Fibroblast of pulmonary artery (primary cell): ENCODE measurements around the gene JSRP1.

Source experiments
- DNase-seq: peaks from one replicate; pipeline ENCODE4 v3.0.0-alpha.2; 2010; ENCODE audit warnings: low read depth
- H3K4me3 ChIP-seq: replicated peaks from 2 replicates; pipeline ENCODE4 v1.5.1; 2011; ENCODE audit warnings: low read depth, mild to moderate bottlenecking, control low read depth, low read length, moderate library complexity
- CTCF ChIP-seq: IDR thresholded peaks from 2 replicates; pipeline ENCODE4 v1.5.1; 2011; ENCODE audit warnings: mild to moderate bottlenecking, control low read depth, low read length, inconsistent platforms; ENCODE audit errors: missing control alignments

Gene JSRP1

DNA sequence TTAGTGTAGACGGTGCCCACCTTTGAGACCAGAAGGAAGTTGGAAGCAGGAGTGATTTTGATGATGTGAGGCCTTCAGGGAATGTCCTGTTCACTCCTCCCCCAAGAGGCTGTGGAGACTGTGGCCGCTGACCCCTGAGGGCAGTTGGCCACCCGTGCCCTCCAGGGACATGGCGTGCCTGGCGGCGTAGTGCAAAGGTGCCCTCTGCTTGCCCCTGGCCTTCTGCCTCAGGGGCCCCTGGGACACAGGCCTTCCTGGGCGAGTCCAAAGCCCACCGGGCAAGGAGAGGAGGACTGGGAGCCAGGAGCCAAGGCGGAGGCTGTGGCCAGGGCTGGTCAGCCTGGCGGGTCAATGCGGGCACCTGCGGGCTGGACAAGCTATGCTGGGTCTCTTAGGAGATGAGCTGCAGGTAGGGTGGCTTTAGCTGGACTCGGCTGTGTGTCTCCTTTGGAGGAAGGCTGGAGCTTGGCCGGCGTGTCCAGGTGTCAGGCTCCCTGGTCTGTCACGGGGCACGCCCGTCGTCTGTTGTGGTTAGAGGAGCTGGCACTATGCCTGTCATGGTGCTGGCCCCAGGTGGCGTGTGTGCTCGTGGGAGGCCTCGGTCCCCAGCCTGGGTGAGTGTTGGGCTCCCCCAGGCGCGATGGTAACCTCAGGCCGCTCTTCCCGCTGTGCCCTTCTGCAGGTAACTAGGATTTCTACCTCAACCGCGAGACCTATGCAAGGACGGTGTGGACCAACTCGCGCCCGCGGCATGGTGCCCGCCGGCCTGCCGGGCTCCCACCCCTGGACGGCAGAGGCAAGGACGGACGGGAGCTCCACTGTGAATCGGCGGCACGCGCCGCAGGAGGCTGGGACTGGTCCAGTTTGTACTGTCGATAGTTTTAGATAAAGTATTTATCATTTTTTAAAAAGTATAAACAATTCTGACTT lies 26.8 kb downstream of the JSRP1 start:
- H3K4me3 ChIP-seq = no peak overlapping the region
- no peak for DNase-seq
- TF ChIP-seq CTCF = no peak

DNA sequence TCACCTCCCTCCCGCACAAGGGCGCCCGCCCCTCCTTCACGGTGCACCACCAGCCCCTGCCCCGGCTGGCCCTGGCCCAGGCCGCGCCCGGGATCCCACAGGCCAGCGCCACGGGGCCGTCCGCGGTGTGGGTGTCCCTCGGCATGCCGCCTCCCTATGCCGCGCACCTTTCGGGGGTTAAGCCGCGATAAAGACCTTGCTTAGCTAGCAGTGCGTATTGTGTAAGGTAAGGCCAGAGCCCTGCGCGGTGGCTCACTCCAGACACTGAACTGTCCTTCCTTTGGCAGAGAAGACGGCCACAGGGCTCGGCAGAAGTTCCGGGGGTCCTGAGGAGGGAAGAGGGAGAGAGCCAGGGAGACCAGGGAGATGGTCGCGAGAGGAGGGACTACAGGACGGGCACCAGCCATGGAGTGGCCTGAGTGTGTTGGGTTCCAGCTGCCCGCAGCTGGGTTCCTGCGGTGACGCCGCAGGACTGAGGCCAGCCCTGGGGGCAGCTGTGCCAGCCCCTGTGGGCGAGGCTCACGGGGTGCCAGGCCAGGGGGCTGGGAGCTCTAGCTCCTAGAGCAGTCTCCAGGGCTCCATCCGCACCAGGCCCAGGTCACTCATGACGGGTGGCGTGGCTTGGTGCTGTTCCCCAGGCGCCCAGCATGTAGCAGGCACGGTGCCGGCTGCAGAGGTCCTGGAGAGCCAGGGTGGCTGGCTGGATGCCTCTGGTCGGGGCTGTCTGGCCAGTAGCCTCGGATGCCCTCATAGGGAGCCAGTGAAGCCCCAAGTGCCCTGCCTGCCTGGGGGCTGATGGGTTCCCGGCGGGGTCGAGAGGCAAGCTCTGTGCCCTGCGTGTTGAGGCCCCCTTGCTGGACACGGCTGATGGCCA lies 27.8 kb downstream of the JSRP1 start:
- no peak for TF ChIP-seq CTCF
- no peak overlapping the region for H3K4me3 ChIP-seq

DNA sequence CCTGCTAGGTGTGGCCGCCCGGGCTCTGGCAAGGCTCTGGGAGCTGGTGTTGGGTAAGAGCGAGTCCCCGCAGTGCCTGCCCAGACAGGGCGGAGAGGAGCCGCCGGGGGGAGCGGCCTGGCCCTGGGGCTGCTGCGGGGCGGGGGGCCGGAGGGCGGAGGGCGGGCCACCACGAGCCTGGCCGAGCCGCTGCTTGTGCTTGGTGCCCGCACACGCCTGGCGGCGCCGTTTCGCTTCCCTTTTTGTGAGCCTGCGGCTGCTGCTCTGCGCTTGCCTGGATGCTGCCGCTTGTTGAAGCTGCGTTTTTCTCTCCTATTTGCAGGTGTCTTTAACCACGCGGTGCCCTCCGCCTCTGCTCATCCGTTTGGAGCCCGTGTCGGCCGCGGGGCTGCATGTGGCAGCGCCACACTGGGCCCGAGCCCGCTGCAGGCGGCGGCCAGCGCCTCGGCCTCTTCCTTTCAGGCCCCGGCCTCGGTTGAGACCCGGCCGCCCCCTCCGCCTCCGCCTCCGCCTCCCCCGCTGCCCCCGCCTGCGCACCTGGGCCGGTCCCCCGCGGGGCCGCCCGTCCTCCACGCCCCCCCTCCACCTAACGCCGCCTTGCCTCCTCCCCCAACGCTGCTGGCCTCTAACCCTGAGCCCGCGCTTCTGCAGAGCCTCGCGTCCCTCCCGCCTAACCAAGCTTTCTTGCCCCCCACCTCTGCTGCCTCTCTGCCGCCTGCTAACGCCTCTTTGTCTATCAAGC lies 28.6 kb downstream of the JSRP1 start:
- no peak for DNase-seq
- TF ChIP-seq CTCF = no peak
- H3K4me3 ChIP-seq = no peak overlapping the region

More for the DNA sequence above, 27.8 kb downstream of the JSRP1 start:
- no peak for DNase-seq

GRCh38 chr19:2226840-2227360 lies 29.3 kb downstream of the JSRP1 start:
- no peak overlapping the region for H3K4me3 ChIP-seq
- no peak for DNase-seq
- TF ChIP-seq CTCF = no peak

DNA sequence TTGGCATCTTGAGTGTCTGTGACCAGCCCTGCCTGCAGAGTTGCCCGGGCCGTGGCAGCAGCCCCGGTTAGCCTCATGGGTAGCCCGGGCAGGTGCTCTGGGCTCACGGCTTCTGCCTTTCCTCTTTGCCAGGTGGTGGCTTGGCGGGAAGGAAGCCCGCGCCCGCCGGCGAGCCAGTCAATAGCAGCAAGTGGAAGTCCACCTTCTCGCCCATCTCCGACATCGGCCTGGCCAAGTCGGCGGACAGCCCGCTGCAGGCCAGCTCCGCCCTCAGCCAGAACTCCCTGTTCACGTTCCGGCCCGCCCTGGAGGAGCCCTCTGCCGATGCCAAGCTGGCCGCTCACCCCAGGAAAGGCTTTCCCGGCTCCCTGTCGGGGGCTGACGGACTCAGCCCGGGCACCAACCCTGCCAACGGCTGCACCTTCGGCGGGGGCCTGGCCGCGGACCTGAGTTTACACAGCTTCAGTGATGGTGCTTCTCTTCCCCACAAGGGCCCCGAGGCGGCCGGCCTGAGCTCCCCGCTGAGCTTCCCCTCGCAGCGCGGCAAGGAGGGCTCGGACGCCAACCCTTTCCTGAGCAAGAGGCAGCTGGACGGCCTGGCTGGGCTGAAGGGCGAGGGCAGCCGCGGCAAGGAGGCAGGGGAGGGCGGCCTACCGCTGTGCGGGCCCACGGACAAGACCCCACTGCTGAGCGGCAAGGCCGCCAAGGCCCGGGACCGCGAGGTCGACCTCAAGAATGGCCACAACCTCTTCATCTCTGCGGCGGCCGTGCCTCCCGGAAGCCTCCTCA lies 30.0 kb downstream of the JSRP1 start:
- no peak for DNase-seq
- no peak overlapping the region for H3K4me3 ChIP-seq
- no peak for TF ChIP-seq CTCF

GRCh38 chr19:2225415-2226050 lies 30.7 kb downstream of the JSRP1 start:
- TF ChIP-seq CTCF = no peak
- no peak overlapping the region for H3K4me3 ChIP-seq
- no peak for DNase-seq
